ENCODE results near the gene SNRNP48. TPM values are rescaled to one million over a fixed set of nuclear protein-coding genes. Genes with fewer than 3 reads are reported as not detected.

The SNRNP48 gene
- total and polyA plus RNA-seq, 2 of the 4 experiments (the other 2 are of a cell fraction): 5.2 to 6.2 TPM

DNA sequence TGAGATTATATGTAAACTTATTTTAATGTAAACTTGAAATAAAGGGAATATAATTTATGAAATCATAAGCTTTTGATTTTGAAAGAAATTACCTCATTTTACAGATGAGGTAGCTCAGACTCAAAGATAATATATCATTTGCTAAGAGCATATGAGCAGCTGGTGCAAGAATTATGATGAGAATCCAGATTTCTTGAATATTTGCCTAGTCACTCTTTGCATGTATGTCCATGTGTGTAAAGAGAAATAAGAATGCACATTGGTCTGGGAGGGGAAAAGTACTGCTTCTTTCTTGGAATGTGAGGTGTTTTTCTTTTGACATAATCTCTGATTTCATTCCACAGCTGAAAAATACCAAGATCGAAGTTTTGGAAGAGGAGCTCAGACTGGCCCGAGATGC lies 11.1 kb upstream of the SNRNP48 start:
- WGBS, 2 experiments (ENCODE audit: extremely low coverage in 2 of 2, insufficient read length in 1 of 2): 87% methylated on average over 2 of the region's 2 CpGs; no CpG with 5 or more reads in 1 of the 2 experiments
- ChIA-PET POLR2A (ENCODE audit: unreplicated experiment) (no interaction called here), CTCF (interaction anchor here (0.9 kb wide), 1 partner anchor 11 kb away, joined by 3 read pairs; no protein-coding TSS in a partner anchor)
- DNase-seq: no peak
- Histone ChIP-seq H3K79me1 (ENCODE audit: low read depth in 1 of 2, low read length in 2 of 2) (no peaks in the 10 kb centered on the region), H3K4me2 (ENCODE audit: low read depth, low read length) (no peak overlapping the region), H3K18ac (ENCODE audit: low read depth, low read length) (no peak overlapping the region), H4K91ac (ENCODE audit: insufficient read depth, low read depth, low read length) (no peak overlapping the region), H4K20me1 (ENCODE audit: insufficient read depth, low read length) (no peaks in the 10 kb centered on the region), H3K4ac (ENCODE audit: low read depth, low read length) (no peak overlapping the region), H3K4me1 (ENCODE audit: control insufficient read depth, insufficient read depth, low read length) (no peaks in the 10 kb centered on the region), H2BK15ac (ENCODE audit: low read depth, low read length) (no peak overlapping the region), H3K23ac (ENCODE audit: low read depth, low read length) (no peak overlapping the region), H2AK5ac (ENCODE audit: low read depth, low read length) (no peak overlapping the region), H3K9me3 (ENCODE audit: control insufficient read depth, insufficient read depth, low read length) (no peaks in the 10 kb centered on the region), H2BK120ac (ENCODE audit: low read depth, low read length) (no peak overlapping the region), H2AK9ac (replicated peaks; ENCODE audit: low read depth, low read length, poor library complexity) (no peak overlapping the region), H2BK20ac (ENCODE audit: low read depth, low read length) (no peak overlapping the region), H2BK5ac (ENCODE audit: low read depth, low read length, poor library complexity, severe bottlenecking) (no peak overlapping the region), H3K27me3 (ENCODE audit: control insufficient read depth, insufficient read depth, low read length) (no peaks in the 10 kb centered on the region), H3K36me3 (ENCODE audit: control insufficient read depth, insufficient read depth, low read length) (peaks cover 12% of the 10 kb centered on the region), H3K9me1 (ENCODE audit: insufficient read depth, low read length) (no peaks in the 10 kb centered on the region; the same call in 1 of the 2 replicates), H4K5ac (ENCODE audit: low read depth, low read length) (no peak overlapping the region), H3K4me3 (ENCODE audit: insufficient read depth, low read depth, low read length) (no peak overlapping the region), H2AFZ (replicated peaks; ENCODE audit: low read length, poor library complexity) (no peak overlapping the region), H3K27ac (ENCODE audit: insufficient read depth, low read length) (no peak overlapping the region), H3K14ac (replicated peaks; ENCODE audit: low read depth, low read length) (no peak overlapping the region), H3K9ac (ENCODE audit: low read depth, low read length) (no peak overlapping the region), H4K8ac (ENCODE audit: low read depth in 2 of 2, low read length in 2 of 2) (no peak overlapping the region), H3K56ac (ENCODE audit: extremely low read depth, insufficient read depth, low read length) (no peak overlapping the region)
- dilution Hi-C loops (cut with HindIII; ENCODE audit: low sequenced_read_pairs, unreplicated experiment): no loop called here
- intact Hi-C loops (cut with micrococcal nuclease): no loop called here
- ATAC-seq (ENCODE audit: low read depth): no peak
- BruUV-seq (replicated peaks): no TSS peak
- TF ChIP-seq CHD1 (IDR thresholded peaks at IDR 0.05; ENCODE audit: low read depth, low read length) (no peak), NFE2L2 (IDR thresholded peaks at IDR 0.05; ENCODE audit: low read depth, low read length) (peak; percentile 42; the same call in 1 of the 2 replicates)
- in situ Hi-C loops (cut with MboI; ENCODE audit: low sequenced_read_pairs): no loop called here
